ENCODE results near the gene PDK3. TPM values are rescaled to one million over a fixed set of nuclear protein-coding genes. Genes with fewer than 3 reads are reported as not detected.

The PDK3 gene
- total RNA-seq, result 9.6 and 10.5 TPM in 2 replicates

GRCh38 chrX:24464836-24465531 lies at the start of gene PDK3:
Gene PDK3 (plus strand): TSS chrX:24465286. CDS start chrX:24465456, 170 bp downstream.

Small RNA genes within 50 kb of the gene (small RNA-seq; reads per million reads assigned to genes)
- not detected for gene SNRPEP9

Other genes with a start within 250 kb of the PDK3 start
- gene SUPT20HL2, start 151.2 kb upstream of the PDK3 start, total RNA-seq, result not detected in 2 replicates
- under 0.01 TPM in 1 of 2 replicates, not detected in the other for gene SUPT20HL1, start 104.6 kb upstream of the PDK3 start, total RNA-seq
- gene PCYT1B, start 182.1 kb downstream of the PDK3 start, total RNA-seq, result 1.6 and 2.6 TPM in 2 replicates
- gene POLA1, start 228.6 kb downstream of the PDK3 start, total RNA-seq, result 10.0 and 11.4 TPM in 2 replicates